IMR-90 (cell line): Measurements from ENCODE around the gene JPT1. TPM values are rescaled to one million over a fixed set of nuclear protein-coding genes. Genes with fewer than 3 reads are reported as not detected.

Experiments used
- ATAC-seq: fragments of 200-7000 bp; cut with Tn5 transposase; 2 replicates; pipeline ENCODE4 v1.9.1; 2020; ENCODE audit warnings: low read depth, mild to moderate bottlenecking, moderate library complexity
- BruUV-seq: library from RNA; stranded (reverse); fragments of 400-500 nt; replicated peaks from 2 replicates; lab custom pipeline; 2021; lab: Mats Ljungman, UMichigan
- CTCF ChIA-PET: fragments of 300-600 bp; formaldehyde crosslinking; extraction: SDS; loops from one replicate; lab custom pipeline; 2021; ENCODE audit warnings: antibody characterized with exemption; lab: Yijun Ruan, JAX
- POLR2A ChIA-PET: fragments of 300-600 bp; sonication (Branson Sonifier 250); formaldehyde crosslinking; loops from one replicate; lab custom pipeline; 2022; ENCODE audit warnings: antibody characterized with exemption; ENCODE audit not compliant: unreplicated experiment; lab: Charles Lee
- DNase-seq: peaks from one replicate; pipeline ENCODE4 v3.0.0; 2013
- H2AFZ ChIP-seq: replicated peaks from 2 replicates; pipeline ENCODE3; 2013; ENCODE audit warnings: low read length, mild to moderate bottlenecking; ENCODE audit not compliant: poor library complexity
- H2AK5ac ChIP-seq: 2 replicates; pipeline ENCODE4 v1.6.1; 2013; ENCODE audit warnings: low read depth, low read length, inconsistent platforms
- H2AK9ac ChIP-seq: replicated peaks from 2 replicates; pipeline ENCODE3; 2013; ENCODE audit warnings: mild to moderate bottlenecking, low read depth, low read length, moderate library complexity; ENCODE audit not compliant: poor library complexity
- H2BK120ac ChIP-seq: 2 replicates; pipeline ENCODE4 v1.6.1; 2013; ENCODE audit warnings: low read depth, low read length, inconsistent platforms
- H2BK15ac ChIP-seq: 3 replicates; pipeline ENCODE4 v1.6.1; 2013; ENCODE audit warnings: low read depth, low read length, inconsistent platforms
- H2BK20ac ChIP-seq: 2 replicates; pipeline ENCODE4 v1.6.1; 2013; ENCODE audit warnings: low read depth, mild to moderate bottlenecking, inconsistent platforms, low read length, moderate library complexity
- H2BK5ac ChIP-seq: 2 replicates; pipeline ENCODE4 v1.6.1; 2013; ENCODE audit warnings: mild to moderate bottlenecking, low read depth, low read length, inconsistent platforms; ENCODE audit not compliant: poor library complexity, severe bottlenecking
- H3K14ac ChIP-seq: replicated peaks from 2 replicates; pipeline ENCODE4 v1.6.1; 2013; ENCODE audit warnings: low read depth, low read length, inconsistent platforms
- H3K18ac ChIP-seq: 2 replicates; pipeline ENCODE4 v1.6.1; 2013; ENCODE audit warnings: low read depth, low read length, control low read depth
- H3K23ac ChIP-seq: 2 replicates; pipeline ENCODE4 v1.6.1; 2013; ENCODE audit warnings: low read depth, low read length, inconsistent platforms
- H3K27ac ChIP-seq: 2 replicates; pipeline ENCODE4 v1.5.1; 2013; ENCODE audit warnings: mild to moderate bottlenecking, control low read depth, low read length; ENCODE audit not compliant: insufficient read depth
- H3K27me3 ChIP-seq: 2 replicates; pipeline ENCODE4 v1.6.1; 2013; ENCODE audit warnings: low read length; ENCODE audit not compliant: control insufficient read depth, insufficient read depth
- H3K36me3 ChIP-seq: 2 replicates; pipeline ENCODE4 v1.6.1; 2013; ENCODE audit warnings: low read length, mixed read lengths; ENCODE audit not compliant: control insufficient read depth, insufficient read depth
- H3K4ac ChIP-seq: 2 replicates; pipeline ENCODE4 v1.6.1; 2013; ENCODE audit warnings: low read depth, low read length, inconsistent platforms
- H3K4me1 ChIP-seq: 2 replicates; pipeline ENCODE4 v1.6.1; 2013; ENCODE audit warnings: low read length, mixed read lengths; ENCODE audit not compliant: control insufficient read depth, insufficient read depth
- H3K4me2 ChIP-seq: 2 replicates; pipeline ENCODE4 v1.6.1; 2013; ENCODE audit warnings: low read depth, mild to moderate bottlenecking, control low read depth, low read length, moderate library complexity
- H3K4me3 ChIP-seq: 2 replicates; pipeline ENCODE4 v1.5.1; 2013; ENCODE audit warnings: low read depth, mild to moderate bottlenecking, control low read depth, low read length, moderate library complexity; ENCODE audit not compliant: insufficient read depth
- H3K56ac ChIP-seq: 2 replicates; pipeline ENCODE4 v1.6.1; 2013; ENCODE audit warnings: low read length, inconsistent platforms; ENCODE audit not compliant: insufficient read depth; ENCODE audit errors: extremely low read depth
- H3K79me1 ChIP-seq, 2 experiments: 2 replicates each; pipeline ENCODE4 v1.6.1; 2013; ENCODE audit warnings: low read length in 2 of 2, inconsistent platforms in 1 of 2, low read depth in 1 of 2
- H3K9ac ChIP-seq: 2 replicates; pipeline ENCODE4 v1.6.1; 2013; ENCODE audit warnings: low read depth, low read length, control low read depth
- H3K9me1 ChIP-seq: 2 replicates; pipeline ENCODE4 v1.6.1; 2013; ENCODE audit warnings: low read length, inconsistent platforms; ENCODE audit not compliant: insufficient read depth
- H3K9me3 ChIP-seq: 2 replicates; pipeline ENCODE4 v1.6.1; 2013; ENCODE audit warnings: low read length; ENCODE audit not compliant: control insufficient read depth, insufficient read depth
- H4K20me1 ChIP-seq: 2 replicates; pipeline ENCODE4 v1.6.1; 2013; ENCODE audit warnings: low read length, inconsistent platforms; ENCODE audit not compliant: insufficient read depth
- H4K5ac ChIP-seq: 2 replicates; pipeline ENCODE4 v1.6.1; 2013; ENCODE audit warnings: mild to moderate bottlenecking, low read depth, low read length, control low read depth
- H4K8ac ChIP-seq, 2 experiments: 2 replicates each; pipeline ENCODE4 v1.6.1; 2013; ENCODE audit warnings: low read depth in 2 of 2, low read length in 2 of 2, control low read depth in 1 of 2, inconsistent platforms in 1 of 2
- H4K91ac ChIP-seq: 2 replicates; pipeline ENCODE4 v1.6.1; 2013; ENCODE audit warnings: low read depth, low read length, inconsistent platforms; ENCODE audit not compliant: insufficient read depth
- CHD1 ChIP-seq: IDR thresholded peaks from 2 replicates; pipeline ENCODE4 v1.6.1; 2012; ENCODE audit warnings: low read depth, low read length, improper control_type of control experiment
- FOS ChIP-seq: fragments of 150-350 bp; IDR thresholded peaks from 2 replicates; pipeline ENCODE4 v1.6.1; 2016; ENCODE audit warnings: low read depth, low read length
- MAFK ChIP-seq: IDR thresholded peaks from 2 replicates; pipeline ENCODE4 v1.6.1; 2012; ENCODE audit warnings: low read depth, low read length, improper control_type of control experiment
- MAZ ChIP-seq: IDR thresholded peaks from 2 replicates; pipeline ENCODE4 v1.6.1; 2012; ENCODE audit warnings: low read depth, mild to moderate bottlenecking, low read length, improper control_type of control experiment, moderate library complexity, borderline replicate concordance
- NFE2L2 ChIP-seq: fragments of 150-350 bp; IDR thresholded peaks from 2 replicates; pipeline ENCODE4 v1.6.1; 2016; ENCODE audit warnings: low read depth, mild to moderate bottlenecking, low read length
- POLR2A ChIP-seq: IDR thresholded peaks from 2 replicates; pipeline ENCODE4 v1.6.1; 2012; ENCODE audit warnings: mild to moderate bottlenecking, low read depth, low read length
- RFX5 ChIP-seq: IDR thresholded peaks from 2 replicates; pipeline ENCODE4 v1.8.0; 2012; ENCODE audit warnings: low read depth, mild to moderate bottlenecking, low read length, moderate library complexity
- WGBS, 2 experiments: methylation state at CpG; one replicate each; pipeline versions ENCODE4 v1.1.5 to v1.1.7; 2013; ENCODE audit warnings: missing lambda C conversion rate in 2 of 2; ENCODE audit not compliant: insufficient read length in 1 of 2; ENCODE audit errors: extremely low coverage in 2 of 2; 5-methylcytosine and 5-hydroxymethylcytosine counted together
- dilution Hi-C: fragments of 300-500 bp; cut with HindIII; formaldehyde crosslinking; loops from one replicate; pipeline ENCODE4 v1.14.3; 2018; ENCODE audit warnings: low sequenced_read_pairs; ENCODE audit not compliant: unreplicated experiment
- in situ Hi-C: fragments of 300-500 bp; cut with MboI; formaldehyde crosslinking; loops from 3 replicates; pipeline ENCODE4 v1.14.3; 2019; ENCODE audit warnings: low sequenced_read_pairs, inconsistent platforms, mixed read lengths
- intact Hi-C: fragments of 100-400 bp; cut with micrococcal nuclease; formaldehyde crosslinking; loops from 2 replicates; pipeline ENCODE4 v1.10.0; 2022
- polyA plus RNA-seq, 3 experiments: library from polyadenylated mRNA; depleted of rRNA; stranded (reverse); fragments of >200 nt; gene quantifications; 2 replicates each; pipeline ENCODE4 v1.2.3, GENCODE V29; 2012; ENCODE audit warnings: low replicate concordance in 1 of 3
- total RNA-seq: library from RNA; depleted of rRNA; stranded (reverse); fragments of >200 nt; gene quantifications from 2 replicates; pipeline ENCODE4 v1.2.3, GENCODE V29; 2012
- TF ChIP-seq, protein P1 (sequence below): conservative IDR thresholded peaks from 2 replicates; pipeline ENCODE4 v1.5.1; 2012; ENCODE audit warnings: mild to moderate bottlenecking, low read depth, low read length, improper control_type of control experiment

The JPT1 gene
- total and polyA plus RNA-seq, 2 of the 4 experiments (the other 2 are of a cell fraction): 118 to 272 TPM

DNA sequence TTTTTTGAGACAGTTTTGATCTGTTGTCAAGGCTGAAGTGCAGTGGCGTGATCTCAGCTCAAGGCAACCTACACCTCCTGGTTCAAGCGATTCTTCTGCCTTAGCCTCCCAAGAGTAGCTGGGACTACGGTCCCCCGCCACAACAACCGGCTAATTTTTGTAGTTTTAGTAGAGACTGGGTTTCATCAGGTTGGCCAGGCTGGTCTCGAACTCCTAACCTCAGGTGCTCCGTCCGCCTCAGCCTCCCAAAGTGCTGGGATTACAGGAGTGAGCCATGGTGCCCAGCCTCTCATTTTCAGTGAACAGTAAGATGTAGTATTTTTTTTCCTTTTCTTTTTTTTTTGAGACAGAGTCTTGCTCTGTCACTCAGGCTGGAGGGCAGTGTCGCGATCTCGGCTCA, 20.7 kb upstream of the JPT1 start:
- peaks cover 65% of the 10 kb centered on the region for H3K36me3 ChIP-seq

More for the DNA sequence above, 20.7 kb upstream of the JPT1 start:
- dilution Hi-C loops: no loop called here
- Histone ChIP-seq H3K4me2 (no peak overlapping the region), H2BK15ac (no peak overlapping the region), H3K79me1 (peaks cover 14 to 66% of the 10 kb centered on the region in 2 experiments), H4K5ac (no peak overlapping the region), H3K9me1 (peaks cover 3% of the 10 kb centered on the region; the same call in 1 of the 2 replicates), H3K14ac (no peak overlapping the region), H3K27me3 (no peaks in the 10 kb centered on the region), H3K27ac (no peak overlapping the region), H2AFZ (no peak overlapping the region), H3K4ac (no peak overlapping the region), H3K18ac (no peak overlapping the region), H4K91ac (no peak overlapping the region), H3K9me3 (no peaks in the 10 kb centered on the region), H2BK120ac (no peak overlapping the region), H3K4me1 (no peaks in the 10 kb centered on the region), H2BK5ac (no peak overlapping the region), H4K8ac (no peak overlapping the region), H2AK5ac (no peak overlapping the region), H4K20me1 (peaks cover 45% of the 10 kb centered on the region), H3K4me3 (no peak overlapping the region), H3K23ac (no peak overlapping the region), H2BK20ac (no peak overlapping the region), H2AK9ac (no peak overlapping the region), H3K9ac (no peak overlapping the region), H3K56ac (no peak overlapping the region)
- no TSS peak for BruUV-seq
- CTCF ChIA-PET: no interaction called here
- TF ChIP-seq POLR2A (no peak), MAZ (no peak), NFE2L2 (no peak), CHD1 (no peak), FOS (no peak), RFX5 (no peak), MAFK (no peak)
- TF ChIP-seq, protein P1, sequence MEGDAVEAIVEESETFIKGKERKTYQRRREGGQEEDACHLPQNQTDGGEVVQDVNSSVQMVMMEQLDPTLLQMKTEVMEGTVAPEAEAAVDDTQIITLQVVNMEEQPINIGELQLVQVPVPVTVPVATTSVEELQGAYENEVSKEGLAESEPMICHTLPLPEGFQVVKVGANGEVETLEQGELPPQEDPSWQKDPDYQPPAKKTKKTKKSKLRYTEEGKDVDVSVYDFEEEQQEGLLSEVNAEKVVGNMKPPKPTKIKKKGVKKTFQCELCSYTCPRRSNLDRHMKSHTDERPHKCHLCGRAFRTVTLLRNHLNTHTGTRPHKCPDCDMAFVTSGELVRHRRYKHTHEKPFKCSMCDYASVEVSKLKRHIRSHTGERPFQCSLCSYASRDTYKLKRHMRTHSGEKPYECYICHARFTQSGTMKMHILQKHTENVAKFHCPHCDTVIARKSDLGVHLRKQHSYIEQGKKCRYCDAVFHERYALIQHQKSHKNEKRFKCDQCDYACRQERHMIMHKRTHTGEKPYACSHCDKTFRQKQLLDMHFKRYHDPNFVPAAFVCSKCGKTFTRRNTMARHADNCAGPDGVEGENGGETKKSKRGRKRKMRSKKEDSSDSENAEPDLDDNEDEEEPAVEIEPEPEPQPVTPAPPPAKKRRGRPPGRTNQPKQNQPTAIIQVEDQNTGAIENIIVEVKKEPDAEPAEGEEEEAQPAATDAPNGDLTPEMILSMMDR: no peak
- POLR2A ChIA-PET: no interaction called here
- in situ Hi-C loops: no loop called here
- WGBS, 2 experiments: no CpG with 5 or more reads among the region's 11 CpGs
- DNase-seq (no peak), ATAC-seq (no peak)
- intact Hi-C loops: no loop called here
